HG02938 (cell line): ENCODE measurements around the gene SECTM1.
"Not testable (repeated sequence)": the region's sequence is repeated elsewhere in the genome, so short reads cannot be mapped to it uniquely, and the experiment has no call there.

ENCODE experiments used
- ATAC-seq: cut with Tn5 transposase; IDR thresholded peaks from one replicate; pipeline ENCODE4 v1.9.1; 2021; ENCODE audit warnings: mild to moderate bottlenecking, moderate library complexity; ENCODE audit not compliant: unreplicated experiment

Gene SECTM1

GRCh38 chr17:82370471-82371332 is 37.1 kb upstream of the SECTM1 start:
- ATAC-seq, result no peak

GRCh38 chr17:82369211-82369610 is 35.6 kb upstream of the SECTM1 start:
- ATAC-seq, result no peak

DNA sequence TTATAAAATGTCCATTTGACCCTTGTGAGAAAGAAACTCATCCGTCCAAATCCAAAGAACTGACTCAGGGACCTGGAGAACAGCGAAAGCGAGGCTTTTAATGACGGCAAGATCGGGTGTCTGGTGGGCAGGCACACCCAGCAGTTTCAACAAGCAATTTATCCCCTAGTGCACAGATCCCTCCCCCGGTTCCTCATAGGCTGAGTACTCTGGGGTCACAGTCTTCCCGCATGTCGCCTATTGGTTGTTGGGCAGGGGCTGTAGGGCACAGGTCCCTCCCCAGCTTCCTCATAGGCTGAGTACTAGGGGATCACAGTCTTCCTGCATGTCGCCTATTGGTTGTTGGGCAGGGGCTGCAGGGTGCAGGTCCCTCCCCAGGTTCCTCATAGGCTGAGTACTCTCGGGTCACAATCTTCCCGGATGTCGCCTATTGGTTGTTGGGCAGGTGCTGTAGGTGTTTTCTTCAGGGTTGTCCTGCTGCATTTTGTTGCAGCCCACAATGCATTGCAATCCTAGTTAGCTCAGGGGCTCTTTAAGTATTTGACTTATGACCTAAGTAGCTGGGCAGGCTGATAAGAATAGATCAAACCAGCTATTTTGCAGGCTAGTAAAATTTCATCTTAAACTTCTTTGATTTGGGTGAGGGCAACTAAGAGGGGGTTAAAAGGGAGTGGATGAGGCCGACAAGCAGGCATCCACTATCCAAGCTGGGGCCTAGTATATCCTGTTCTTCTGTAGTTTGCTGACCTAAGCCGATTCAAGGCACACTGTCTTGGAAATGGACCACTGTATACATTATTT is 34.4 kb upstream of the SECTM1 start:
- no peak for ATAC-seq

- no peak for ATAC-seq
These were observed 33.2 kb upstream of the SECTM1 start for GRCh38 chr17:82366749-82367148.

DNA sequence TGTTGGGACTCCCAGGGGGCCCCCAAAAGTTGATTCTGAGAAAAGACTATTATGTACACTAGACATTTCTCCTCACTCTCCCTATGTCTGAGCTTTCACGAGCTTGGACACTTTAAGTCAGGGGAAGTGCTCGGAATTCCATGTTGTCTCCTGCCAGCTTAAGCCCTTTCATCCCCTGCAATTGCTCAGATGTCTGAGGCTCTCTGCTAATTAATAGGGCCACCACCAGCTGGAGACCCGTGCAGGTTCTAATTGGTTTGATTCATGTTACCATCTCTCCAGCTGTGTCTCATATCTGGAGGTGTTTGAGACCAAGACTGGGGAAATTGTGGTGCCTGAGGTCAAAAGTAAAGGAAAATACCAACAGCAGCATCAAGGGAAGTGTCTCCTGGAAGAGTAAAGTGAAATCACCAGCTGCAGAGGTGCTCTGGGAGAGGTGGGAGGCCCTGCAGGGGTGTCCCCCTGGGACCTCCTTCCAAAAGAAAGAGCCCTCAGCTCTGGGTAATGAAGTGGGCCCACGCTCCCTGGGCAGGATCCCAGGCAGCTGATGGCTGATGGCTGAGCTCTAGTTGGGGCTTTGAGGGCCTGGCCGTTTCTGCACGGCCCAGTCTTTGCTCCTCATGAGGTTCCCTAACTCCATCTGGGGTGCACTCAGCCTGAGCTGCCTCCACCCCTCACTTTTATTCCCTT is 32.2 kb upstream of the SECTM1 start:
- no peak for ATAC-seq

- no peak for ATAC-seq
These were observed 28.5 kb upstream of the SECTM1 start for GRCh38 chr17:82361885-82362633.

DNA sequence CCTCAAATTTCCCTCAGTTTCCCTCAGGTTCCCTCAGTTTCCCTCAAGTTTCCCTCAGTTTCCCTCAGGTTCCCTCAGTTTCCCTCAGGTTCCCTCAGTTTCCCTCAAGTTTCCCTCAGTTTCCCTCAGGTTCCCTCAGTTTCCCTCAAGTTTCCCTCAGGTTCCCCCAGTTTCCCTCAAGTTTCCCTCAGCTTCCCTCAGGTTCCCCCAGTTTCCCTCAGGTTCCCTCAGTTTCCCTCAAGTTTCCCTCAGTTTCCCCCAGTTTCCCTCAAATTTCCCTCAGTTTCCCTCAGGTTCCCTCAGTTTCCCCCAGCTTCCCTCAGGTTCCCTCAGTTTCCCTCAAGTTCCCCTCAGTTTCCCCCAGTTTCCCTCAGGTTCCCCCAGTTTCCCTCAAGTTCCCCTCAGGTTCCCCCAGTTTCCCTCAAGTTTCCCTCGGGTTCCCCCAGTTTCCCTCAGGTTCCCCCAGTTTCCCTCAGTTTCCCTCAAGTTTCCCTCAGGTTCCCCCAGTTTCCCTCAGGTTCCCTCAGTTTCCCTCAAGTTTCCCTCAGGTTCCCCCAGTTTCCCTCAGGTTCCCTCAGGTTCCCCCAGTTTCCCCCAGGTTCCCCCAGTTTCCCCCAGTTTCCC is 26.0 kb upstream of the SECTM1 start:
- not testable (repeated sequence) for ATAC-seq

GRCh38 chr17:82358465-82359350 is 25.1 kb upstream of the SECTM1 start, which contains the start of gene TEX19:
Gene TEX19, plus strand, starts transcription at chr17:82359247. Its CDS starts 2,904 bp downstream, at chr17:82362151.
- ATAC-seq, result no peak

- ATAC-seq, result no peak
These were observed 23.8 kb upstream of the SECTM1 start for GRCh38 chr17:82357394-82357793.

DNA sequence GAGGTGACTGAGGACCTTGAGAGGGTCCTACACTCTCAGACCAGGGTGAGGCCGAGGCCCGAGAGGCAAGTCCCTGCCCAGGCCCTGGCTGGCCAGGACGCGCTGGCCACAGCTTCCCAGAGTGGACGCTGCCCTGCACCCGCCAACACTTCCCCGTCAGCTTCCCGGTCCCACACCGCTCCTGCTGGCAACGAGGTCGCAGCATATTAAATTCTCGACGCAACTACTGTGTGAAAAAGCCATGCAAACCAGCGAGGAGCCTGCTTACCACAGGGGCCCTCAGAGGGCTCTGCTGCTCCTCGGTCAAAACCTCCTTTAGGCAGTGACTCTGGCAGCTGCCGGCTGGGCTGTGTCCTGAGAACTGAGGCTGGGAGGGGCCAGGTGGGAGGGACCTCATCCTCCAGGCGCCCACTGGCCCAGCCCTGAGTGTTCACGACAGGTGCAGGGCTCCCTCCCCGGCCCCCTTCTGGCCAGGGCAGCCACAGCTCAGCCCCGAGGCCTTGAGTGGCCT is 23.3 kb upstream of the SECTM1 start:
- no peak for ATAC-seq

- no peak for ATAC-seq
These were observed 22.3 kb upstream of the SECTM1 start for GRCh38 chr17:82355770-82356427.

GRCh38 chr17:82354804-82355308 is 21.3 kb upstream of the SECTM1 start:
- no peak for ATAC-seq

DNA sequence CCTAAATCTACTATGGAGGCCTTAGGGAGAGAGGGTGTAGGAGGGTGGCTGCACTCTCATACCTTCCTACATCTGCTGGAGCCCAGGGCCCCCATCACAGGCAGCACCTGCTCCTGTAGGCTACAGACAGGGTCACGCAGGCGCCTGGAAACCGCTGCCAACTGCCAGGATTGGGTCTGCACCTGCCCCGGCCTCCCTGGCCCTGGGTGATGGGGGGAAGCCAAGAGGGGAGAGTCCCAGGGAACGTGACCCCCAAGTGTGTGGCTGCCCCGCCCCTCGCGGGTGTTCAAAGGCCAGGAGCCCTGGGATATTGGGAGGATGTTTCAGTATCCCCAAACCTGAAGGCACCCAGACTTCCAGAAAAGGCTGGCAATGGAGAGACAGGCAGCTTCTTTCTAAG is 19.9 kb upstream of the SECTM1 start:
- ATAC-seq, result no peak

GRCh38 chr17:82351713-82352488 is 18.3 kb upstream of the SECTM1 start:
- no peak for ATAC-seq

DNA sequence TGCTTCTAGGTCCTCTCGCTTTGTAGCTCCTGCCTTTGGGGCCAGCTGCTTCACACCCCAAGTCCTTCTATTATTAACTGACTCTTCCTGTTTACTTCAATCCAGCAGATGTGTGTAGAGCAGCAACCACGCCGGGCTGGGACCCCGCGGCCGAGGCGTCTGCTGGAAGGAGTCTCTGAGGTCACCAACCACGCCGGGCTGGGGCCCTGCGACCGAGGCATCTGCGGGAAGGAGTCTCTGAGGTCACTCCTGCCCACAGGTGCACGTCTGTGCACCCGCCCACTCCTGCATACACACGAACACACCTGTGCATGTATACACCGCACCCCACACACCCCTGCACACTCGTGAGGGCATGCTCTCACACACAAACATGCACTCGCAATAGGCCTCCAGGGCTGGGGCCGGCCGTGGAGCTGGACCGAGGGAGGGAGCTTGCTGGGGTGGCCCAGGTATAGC is 17.7 kb upstream of the SECTM1 start:
- no peak for ATAC-seq

- no peak for ATAC-seq
These were observed 16.8 kb upstream of the SECTM1 start for GRCh38 chr17:82350182-82351030.
